PC-3 (cell line): Measurements from ENCODE around the gene ZCCHC24. TPM values are rescaled to one million over a fixed set of nuclear protein-coding genes. Genes with fewer than 3 reads are reported as not detected.

Source experiments
- ATAC-seq: fragments of 200-7000 bp; cut with Tn5 transposase; 2 replicates; pipeline ENCODE4 v1.9.1; 2020; ENCODE audit warnings: mild to moderate bottlenecking, moderate library complexity
- BruUV-seq: library from RNA; stranded (reverse); fragments of 400-500 nt; replicated peaks from 2 replicates; lab custom pipeline; 2021; lab: Mats Ljungman, UMichigan
- CTCF ChIA-PET: fragments of 300-600 bp; sonication (Branson Sonifier 250); formaldehyde crosslinking; loops from one replicate; lab custom pipeline; 2022; ENCODE audit warnings: antibody characterized with exemption; lab: Charles Lee
- POLR2A ChIA-PET: fragments of 300-600 bp; sonication (Branson Sonifier 250); formaldehyde crosslinking; loops from one replicate; lab custom pipeline; 2022; ENCODE audit warnings: antibody characterized with exemption; ENCODE audit not compliant: unreplicated experiment; lab: Charles Lee
- DNase-seq: peaks from one replicate; pipeline ENCODE4 v3.0.0-alpha.2; 2015
- H2AFZ ChIP-seq: fragments of 300-600 bp; sonication (generic); 2 replicates; pipeline ENCODE4 v1.6.0; 2016; ENCODE audit warnings: antibody characterized with exemption, low read length
- H3F3A ChIP-seq: fragments of 300-600 bp; sonication (generic); one replicate; pipeline ENCODE4 v1.6.0; 2017; ENCODE audit warnings: antibody characterized with exemption, low read length, control low read depth, mild to moderate bottlenecking; ENCODE audit not compliant: unreplicated experiment
- H3K27ac ChIP-seq: fragments of 300-600 bp; sonication (generic); 2 replicates; pipeline ENCODE4 v1.5.1; 2016; ENCODE audit warnings: mild to moderate bottlenecking, low read length
- H3K27me3 ChIP-seq: fragments of 300-600 bp; sonication (generic); 2 replicates; pipeline ENCODE4 v1.6.1; 2016; ENCODE audit warnings: low read length, mixed read lengths
- H3K36me3 ChIP-seq: fragments of 300-600 bp; sonication (generic); 2 replicates; pipeline ENCODE4 v1.6.1; 2016; ENCODE audit warnings: low read depth, mixed run types, low read length, mixed read lengths
- H3K4me1 ChIP-seq: fragments of 300-600 bp; sonication (generic); 2 replicates; pipeline ENCODE4 v1.5.1; 2016; ENCODE audit warnings: low read length; ENCODE audit not compliant: insufficient read depth
- H3K4me2 ChIP-seq: fragments of 300-600 bp; sonication (generic); 2 replicates; pipeline ENCODE4 v1.6.0; 2016; ENCODE audit warnings: low read length
- H3K4me3 ChIP-seq: fragments of 300-600 bp; sonication (generic); 2 replicates; pipeline ENCODE4 v1.5.1; 2016; ENCODE audit warnings: mild to moderate bottlenecking, low read length, mixed read lengths
- H3K79me2 ChIP-seq: fragments of 300-600 bp; sonication (generic); 2 replicates; pipeline ENCODE4 v1.6.1; 2017; ENCODE audit warnings: low read length, mixed read lengths
- H3K9ac ChIP-seq: fragments of 300-600 bp; sonication (generic); 2 replicates; pipeline ENCODE4 v1.6.0; 2016; ENCODE audit warnings: mild to moderate bottlenecking, low read length
- H3K9me2 ChIP-seq: fragments of 300-600 bp; sonication (generic); replicated peaks from 2 replicates; pipeline ENCODE4 v1.6.1; 2016; ENCODE audit warnings: mixed run types, low read length, mixed read lengths
- H3K9me3 ChIP-seq: fragments of 300-600 bp; sonication (generic); 2 replicates; pipeline ENCODE4 v1.6.1; 2016; ENCODE audit warnings: low read length, mixed read lengths
- H4K20me1 ChIP-seq: fragments of 300-600 bp; sonication (generic); 2 replicates; pipeline ENCODE4 v1.6.1; 2016; ENCODE audit warnings: low read length, mixed read lengths
- CTCF ChIP-seq: fragments of 300-600 bp; sonication (generic); conservative IDR thresholded peaks from 2 replicates; pipeline ENCODE4 v1.5.1; 2017; ENCODE audit warnings: antibody characterized with exemption, low read depth, mild to moderate bottlenecking, low read length
- EZH2 ChIP-seq: fragments of 300-600 bp; sonication (generic); IDR thresholded peaks from one replicate; pipeline ENCODE4 v1.6.1; 2017; ENCODE audit warnings: antibody characterized with exemption, mild to moderate bottlenecking, low read length; ENCODE audit not compliant: unreplicated experiment
- EZH2phosphoT487 ChIP-seq: fragments of 300-600 bp; sonication (generic); IDR thresholded peaks from 2 replicates; pipeline ENCODE4 v1.6.1; 2018; ENCODE audit warnings: mild to moderate bottlenecking, antibody characterized with exemption, low read length, borderline replicate concordance
- intact Hi-C: fragments of 100-400 bp; cut with micrococcal nuclease; formaldehyde crosslinking; loops from 2 replicates; pipeline ENCODE4 v1.9.0; 2023
- total RNA-seq: library from RNA; depleted of rRNA; stranded (reverse); fragments of >200 nt; gene quantifications from 2 replicates; pipeline ENCODE4 v1.2.3, GENCODE V29; 2014

ZCCHC24 gene
- total RNA-seq, 1 experiment from 2014 or later: 32.9 TPM

- DNase-seq: no peak
- no peak for ATAC-seq
- Histone ChIP-seq H3K27me3 (no peaks in the 10 kb centered on the region), H3K4me1 (no peaks in the 10 kb centered on the region), H2AFZ (0 out of 2 replicates have a peak overlapping the region, but pooled peaks have one; percentile 0), H3K27ac (no peak overlapping the region), H3K4me3 (no peak overlapping the region), H3K4me2 (no peak overlapping the region), H4K20me1 (no peaks in the 10 kb centered on the region), H3F3A (no peaks in the 10 kb centered on the region), H3K79me2 (no peaks in the 10 kb centered on the region), H3K9me2 (no peaks in the 10 kb centered on the region), H3K9me3 (no peaks in the 10 kb centered on the region), H3K9ac (no peak overlapping the region), H3K36me3 (no peaks in the 10 kb centered on the region)
- TF ChIP-seq EZH2: no peak
- 0 out of 2 replicates have a peak, but pooled peaks have one; percentile 12 for TF ChIP-seq CTCF
- intact Hi-C loops: no loop called here
- CTCF ChIA-PET: interaction anchor here (0.9 to 1.8 kb wide), 3 partner anchors 15 to 108 kb away, joined by 3 to 10 read pairs (median 4); no protein-coding TSS in a partner anchor
- BruUV-seq: no TSS peak
- POLR2A ChIA-PET: no interaction called here
Measured at GRCh38 chr10:79482304-79482703, 36.9 kb upstream of the ZCCHC24 start.

- Histone ChIP-seq H4K20me1 (no peaks in the 10 kb centered on the region), H3K79me2 (no peaks in the 10 kb centered on the region), H3K27ac (no peak overlapping the region), H3F3A (no peaks in the 10 kb centered on the region), H3K9me3 (no peaks in the 10 kb centered on the region), H2AFZ (no peak overlapping the region), H3K4me3 (no peak overlapping the region), H3K4me2 (no peak overlapping the region), H3K27me3 (no peaks in the 10 kb centered on the region), H3K9ac (no peak overlapping the region), H3K36me3 (no peaks in the 10 kb centered on the region), H3K4me1 (peaks cover 9% of the 10 kb centered on the region), H3K9me2 (no peaks in the 10 kb centered on the region)
- CTCF ChIA-PET: interaction anchor here (0.7 to 1.0 kb wide), 2 partner anchors 12 to 651 kb away, joined by 3 read pairs; no protein-coding TSS in a partner anchor
- peak; percentile 56 for DNase-seq
- BruUV-seq: no TSS peak
- TF ChIP-seq CTCF: no peak
- no peak for TF ChIP-seq EZH2
- TF ChIP-seq EZH2phosphoT487: no peak
- no peak for ATAC-seq
- POLR2A ChIA-PET: no interaction called here
- intact Hi-C loops: no loop called here
Measured at GRCh38 chr10:79479283-79479909, 34.0 kb upstream of the ZCCHC24 start.

GRCh38 chr10:79477456-79477855, 32.0 kb upstream of the ZCCHC24 start:
- TF ChIP-seq CTCF (no peak), EZH2 (no peak), EZH2phosphoT487 (no peak)
- ChIA-PET POLR2A (no interaction called here), CTCF (interaction anchor here (0.6 to 1.1 kb wide), 4 partner anchors 8 to 122 kb away, joined by 3 to 5 read pairs (median 4); no protein-coding TSS in a partner anchor)

More at GRCh38 chr10:79477456-79477855, 32.0 kb upstream of the ZCCHC24 start:
- H3K4me3 ChIP-seq: no peak overlapping the region
- BruUV-seq: no TSS peak
- no peak overlapping the region for H3K27ac ChIP-seq
- H3K9me2 ChIP-seq: no peaks in the 10 kb centered on the region
- no peak overlapping the region for H2AFZ ChIP-seq
- H3K36me3 ChIP-seq: no peaks in the 10 kb centered on the region
- no peak overlapping the region for H3K4me2 ChIP-seq
- H3K9ac ChIP-seq: no peak overlapping the region
- H3K27me3 ChIP-seq: no peaks in the 10 kb centered on the region
- no peaks in the 10 kb centered on the region for H4K20me1 ChIP-seq
- ATAC-seq (no peak), DNase-seq (peak; percentile 66)
- intact Hi-C loops: no loop called here
- H3K9me3 ChIP-seq: no peaks in the 10 kb centered on the region
- no peaks in the 10 kb centered on the region for H3F3A ChIP-seq
- no peaks in the 10 kb centered on the region for H3K79me2 ChIP-seq
- H3K4me1 ChIP-seq: peaks cover 9% of the 10 kb centered on the region
